ENCODE results near the gene PDE8A. TPM values are rescaled to one million over a fixed set of nuclear protein-coding genes. Genes with fewer than 3 reads are reported as not detected.
"Not testable (repeated sequence)": the region's sequence is repeated elsewhere in the genome, so short reads cannot be mapped to it uniquely, and the experiment has no call there.

PDE8A gene
- total RNA-seq, 1 donor from 2014 or later = 22.7 TPM

DNA sequence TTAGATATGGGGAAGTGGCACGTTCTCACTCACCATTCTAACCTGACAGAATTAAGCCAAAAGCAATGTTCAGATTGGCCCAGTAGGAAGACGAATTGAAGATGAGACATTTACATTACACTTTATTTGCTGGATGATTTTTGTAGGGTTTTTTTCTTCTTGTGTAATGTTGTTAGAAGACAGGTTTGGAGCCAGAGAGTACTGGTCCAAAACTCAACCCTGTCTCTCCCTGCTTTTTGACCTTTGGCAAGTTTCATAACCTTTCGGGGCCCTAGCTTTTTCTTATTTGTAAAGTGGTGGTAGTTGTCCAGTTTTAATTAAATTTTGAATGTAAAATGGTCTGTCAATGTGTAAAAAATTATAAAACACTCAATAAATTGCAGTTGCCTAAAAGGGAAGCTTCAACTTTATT is 29.5 kb downstream of the PDE8A start:
- Mint-ChIP-seq H3K27ac (ENCODE audit: unreplicated experiment) (peak overlapping the region; percentile 87), H3K9me3 (ENCODE audit: low read depth) (no peaks in the 10 kb centered on the region), H3K36me3 (ENCODE audit: low read depth) (no peaks in the 10 kb centered on the region), H3K4me1 (ENCODE audit: low read depth) (peaks cover 37% of the 10 kb centered on the region), H3K27me3 (ENCODE audit: low read depth) (no peaks in the 10 kb centered on the region), H3K4me3 (ENCODE audit: unreplicated experiment) (no peak overlapping the region)
- no peak for DNase-seq (ENCODE audit: low spot score)
- TF ChIP-seq, protein P1, sequence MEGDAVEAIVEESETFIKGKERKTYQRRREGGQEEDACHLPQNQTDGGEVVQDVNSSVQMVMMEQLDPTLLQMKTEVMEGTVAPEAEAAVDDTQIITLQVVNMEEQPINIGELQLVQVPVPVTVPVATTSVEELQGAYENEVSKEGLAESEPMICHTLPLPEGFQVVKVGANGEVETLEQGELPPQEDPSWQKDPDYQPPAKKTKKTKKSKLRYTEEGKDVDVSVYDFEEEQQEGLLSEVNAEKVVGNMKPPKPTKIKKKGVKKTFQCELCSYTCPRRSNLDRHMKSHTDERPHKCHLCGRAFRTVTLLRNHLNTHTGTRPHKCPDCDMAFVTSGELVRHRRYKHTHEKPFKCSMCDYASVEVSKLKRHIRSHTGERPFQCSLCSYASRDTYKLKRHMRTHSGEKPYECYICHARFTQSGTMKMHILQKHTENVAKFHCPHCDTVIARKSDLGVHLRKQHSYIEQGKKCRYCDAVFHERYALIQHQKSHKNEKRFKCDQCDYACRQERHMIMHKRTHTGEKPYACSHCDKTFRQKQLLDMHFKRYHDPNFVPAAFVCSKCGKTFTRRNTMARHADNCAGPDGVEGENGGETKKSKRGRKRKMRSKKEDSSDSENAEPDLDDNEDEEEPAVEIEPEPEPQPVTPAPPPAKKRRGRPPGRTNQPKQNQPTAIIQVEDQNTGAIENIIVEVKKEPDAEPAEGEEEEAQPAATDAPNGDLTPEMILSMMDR (IDR thresholded peaks at IDR 0.05) = no peak

DNA sequence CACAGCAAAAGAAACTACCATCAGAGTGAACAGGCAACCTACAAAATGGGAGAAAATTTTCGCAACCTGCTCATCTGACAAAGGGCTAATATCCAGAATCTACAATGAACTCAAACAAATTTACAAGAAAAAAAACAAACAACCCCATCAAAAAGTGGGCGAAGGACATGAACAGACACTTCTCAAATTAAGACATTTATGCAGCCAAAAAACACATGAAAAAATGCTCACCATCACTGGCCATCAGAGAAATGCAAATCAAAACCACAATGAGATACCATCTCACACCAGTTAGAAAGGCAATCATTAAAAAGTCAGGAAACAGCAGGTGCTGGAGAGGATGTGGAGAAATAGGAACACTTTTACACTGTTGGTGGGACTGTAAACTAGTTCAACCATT is 30.1 kb downstream of the PDE8A start:
- not testable (repeated sequence) for H3K36me3 Mint-ChIP-seq (ENCODE audit: low read depth); H3K4me3 Mint-ChIP-seq (ENCODE audit: unreplicated experiment); H3K27ac Mint-ChIP-seq (ENCODE audit: unreplicated experiment)

DNA sequence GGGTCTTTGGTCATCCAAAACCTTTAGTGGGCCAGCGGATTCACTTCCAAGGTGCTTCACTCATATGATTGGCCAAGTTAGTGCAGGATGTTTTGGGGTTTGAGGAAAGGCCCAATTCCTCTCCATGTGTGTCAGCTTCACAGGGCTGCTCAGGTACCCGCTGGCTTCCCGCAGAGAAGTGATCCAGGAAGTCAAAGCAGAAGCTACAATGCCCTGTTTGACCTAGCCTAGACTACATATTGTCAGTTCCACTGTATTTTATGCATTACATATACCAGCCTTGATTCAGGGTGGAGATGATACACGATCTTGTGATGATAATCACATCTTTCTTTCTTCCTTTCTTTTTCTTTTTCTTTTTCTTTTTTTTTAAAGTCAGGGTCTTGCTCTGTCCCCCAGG is 32.1 kb downstream of the PDE8A start:
- peaks cover 26% of the 10 kb centered on the region for H3K4me1 Mint-ChIP-seq (ENCODE audit: low read depth)
- H3K4me3 Mint-ChIP-seq (ENCODE audit: unreplicated experiment) = no peak overlapping the region
- no peaks in the 10 kb centered on the region for H3K27me3 Mint-ChIP-seq (ENCODE audit: low read depth)
- no peak overlapping the region for H3K27ac Mint-ChIP-seq (ENCODE audit: unreplicated experiment)
- DNase-seq (ENCODE audit: low spot score) = no peak
- no peaks in the 10 kb centered on the region for H3K36me3 Mint-ChIP-seq (ENCODE audit: low read depth)
- TF ChIP-seq, protein P1 (IDR thresholded peaks at IDR 0.05) = no peak
- no peaks in the 10 kb centered on the region for H3K9me3 Mint-ChIP-seq (ENCODE audit: low read depth)

More for the DNA sequence above, 30.1 kb downstream of the PDE8A start:
- not testable (repeated sequence) for DNase-seq (ENCODE audit: low spot score); H3K9me3 Mint-ChIP-seq (ENCODE audit: low read depth); H3K27me3 Mint-ChIP-seq (ENCODE audit: low read depth)
- peaks cover 37% of the 10 kb centered on the region for H3K4me1 Mint-ChIP-seq (ENCODE audit: low read depth)

DNA sequence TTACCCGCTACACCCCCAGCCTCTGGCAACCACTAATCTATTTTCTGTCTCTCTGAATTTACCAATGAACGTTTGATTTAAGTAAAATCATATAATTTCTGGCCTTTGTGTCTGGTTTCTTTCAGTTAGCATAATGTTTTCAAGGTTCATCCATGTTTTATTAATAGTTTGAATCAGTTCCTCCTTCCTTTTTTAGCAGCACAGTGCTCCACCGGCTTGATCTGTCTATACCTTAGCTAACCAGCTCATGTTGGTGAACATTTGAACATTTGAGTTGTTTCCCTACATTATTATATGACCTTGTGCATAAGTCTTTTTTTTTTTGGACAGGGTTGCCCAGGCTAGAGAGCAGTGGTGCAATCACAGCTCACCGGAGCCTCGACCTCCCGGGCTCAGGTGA is 33.3 kb downstream of the PDE8A start:
- Mint-ChIP-seq H3K9me3 (ENCODE audit: low read depth) (no peaks in the 10 kb centered on the region), H3K4me3 (ENCODE audit: unreplicated experiment) (no peak overlapping the region), H3K27ac (ENCODE audit: unreplicated experiment) (no peak overlapping the region), H3K4me1 (ENCODE audit: low read depth) (peaks cover 23% of the 10 kb centered on the region), H3K36me3 (ENCODE audit: low read depth) (no peaks in the 10 kb centered on the region), H3K27me3 (ENCODE audit: low read depth) (no peaks in the 10 kb centered on the region)
- TF ChIP-seq, protein P1 (IDR thresholded peaks at IDR 0.05) = no peak
- DNase-seq (ENCODE audit: low spot score) = no peak

DNA sequence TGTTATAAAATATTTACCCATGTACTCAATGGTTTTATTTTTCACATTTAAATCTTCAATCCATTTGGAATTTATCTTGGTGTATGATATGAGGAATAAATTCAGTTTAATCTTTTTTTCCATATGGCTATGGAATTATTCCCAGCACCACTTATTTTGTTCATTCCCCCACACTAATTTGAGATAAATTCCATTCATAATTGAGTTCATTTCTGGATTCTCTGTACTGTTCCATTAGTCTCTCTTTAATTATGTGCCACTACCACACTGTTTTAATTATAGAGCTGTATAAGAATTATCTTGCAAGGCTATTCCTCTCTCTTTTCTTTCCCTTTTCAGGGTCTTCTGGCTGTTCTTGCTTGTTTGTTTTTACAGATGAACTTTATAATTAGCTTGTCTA is 34.6 kb downstream of the PDE8A start:
- DNase-seq (ENCODE audit: low spot score) = no peak
- Mint-ChIP-seq H3K27me3 (ENCODE audit: low read depth) (no peaks in the 10 kb centered on the region), H3K9me3 (ENCODE audit: low read depth) (no peaks in the 10 kb centered on the region), H3K4me1 (ENCODE audit: low read depth) (peaks cover 15% of the 10 kb centered on the region), H3K27ac (ENCODE audit: unreplicated experiment) (no peak overlapping the region), H3K4me3 (ENCODE audit: unreplicated experiment) (no peak overlapping the region), H3K36me3 (ENCODE audit: low read depth) (no peaks in the 10 kb centered on the region)
- TF ChIP-seq, protein P1 (IDR thresholded peaks at IDR 0.05) = no peak

DNA sequence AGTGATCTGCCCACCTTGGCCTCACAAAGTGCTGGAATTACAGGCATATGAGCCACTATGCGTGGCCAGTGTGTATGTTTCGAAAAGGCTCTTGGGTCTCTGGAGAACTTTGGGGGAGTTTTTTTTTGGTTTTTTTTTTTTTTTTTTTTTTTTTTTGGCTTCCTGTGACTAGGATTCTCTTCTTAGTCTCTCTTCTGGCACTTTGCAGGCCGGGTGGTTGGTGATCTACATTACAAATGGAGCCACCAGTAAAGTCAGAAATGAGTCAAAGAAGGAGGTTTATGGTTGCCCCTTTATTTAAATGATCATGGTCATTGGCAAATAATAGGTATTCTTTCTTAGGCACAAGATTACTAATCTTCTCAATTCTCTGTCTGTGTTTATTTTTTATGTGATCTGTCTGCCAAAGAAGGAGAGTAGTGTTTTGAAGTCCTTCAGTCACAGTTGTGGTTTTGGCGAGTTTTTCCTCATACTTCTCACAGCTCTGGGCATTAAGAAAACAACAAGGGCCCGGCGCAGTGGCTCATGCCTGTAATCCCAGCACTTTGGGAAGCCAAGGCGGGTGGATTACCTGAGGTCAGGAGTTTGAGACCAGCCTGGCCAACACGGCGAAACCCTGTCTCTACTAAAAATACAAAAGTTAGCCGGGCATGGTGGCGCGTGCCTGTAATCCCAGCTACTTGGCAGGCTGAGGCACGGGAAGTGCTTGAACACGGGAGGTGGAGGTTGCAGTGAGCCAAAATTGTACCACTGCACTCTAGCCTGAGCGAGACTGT is 38.3 kb downstream of the PDE8A start:
- Mint-ChIP-seq H3K36me3 (ENCODE audit: low read depth) (no peaks in the 10 kb centered on the region), H3K27ac (ENCODE audit: unreplicated experiment) (peak overlapping the region; percentile 67), H3K9me3 (ENCODE audit: low read depth) (no peaks in the 10 kb centered on the region), H3K4me1 (ENCODE audit: low read depth) (peaks cover 24% of the 10 kb centered on the region), H3K27me3 (ENCODE audit: low read depth) (no peaks in the 10 kb centered on the region), H3K4me3 (ENCODE audit: unreplicated experiment) (no peak overlapping the region)
- no peak for DNase-seq (ENCODE audit: low spot score)
- TF ChIP-seq, protein P1 (IDR thresholded peaks at IDR 0.05) = no peak

Data from chondrocyte (in vitro differentiated cells).